Measurements from ENCODE around the gene PPP1R13L. TPM values are rescaled to one million over a fixed set of nuclear protein-coding genes. Genes with fewer than 3 reads are reported as not detected.
A peak's percentile ranks its signal among the peaks of the same experiment; 100 is the strongest.

PPP1R13L gene
- polyA plus RNA-seq, 1 donor from 2014 or later: not detected

- Histone ChIP-seq H3K9me2 (ENCODE audit: insufficient read depth, low read length) (no peaks in the 10 kb centered on the region), H3K4me3 (ENCODE audit: low read length) (no peak overlapping the region), H3K27me3 (ENCODE audit: insufficient read depth, low read depth, low read length) (no peaks in the 10 kb centered on the region), H2AFZ (ENCODE audit: low read depth, low read length) (no peak overlapping the region), H3K4me2 (ENCODE audit: low read length) (no peak overlapping the region), H3K9ac (ENCODE audit: low read length) (no peak overlapping the region), H3K27ac (ENCODE audit: low read length) (no peak overlapping the region), H3K9me3 (ENCODE audit: low read length) (no peaks in the 10 kb centered on the region), H3K79me2 (replicated peaks; ENCODE audit: insufficient read depth, low read length) (no peaks in the 10 kb centered on the region), H4K20me1 (ENCODE audit: insufficient read depth) (no peaks in the 10 kb centered on the region), H3F3A (ENCODE audit: insufficient read depth, low read length, poor library complexity, severe bottlenecking) (no peaks in the 10 kb centered on the region), H3K36me3 (ENCODE audit: insufficient read depth, low read length) (no peaks in the 10 kb centered on the region)
- no peak for TF ChIP-seq EP300 (conservative IDR thresholded peaks at IDR 0.05; ENCODE audit: poor library complexity, severe bottlenecking)
- no peak for TF ChIP-seq SMC3 (conservative IDR thresholded peaks at IDR 0.05; ENCODE audit: poor library complexity)
- TF ChIP-seq TAF1 (IDR thresholded peaks at IDR 0.05; ENCODE audit: low read depth): no peak
- TF ChIP-seq MXI1 (conservative IDR thresholded peaks at IDR 0.05; ENCODE audit: poor library complexity, severe bottlenecking): no peak
- no peak for TF ChIP-seq CTCF (IDR thresholded peaks at IDR 0.05; ENCODE audit: poor library complexity, severe bottlenecking)
- TF ChIP-seq EZH2 (IDR thresholded peaks at IDR 0.05; ENCODE audit: borderline replicate concordance, insufficient read depth, low read length, poor library complexity, severe bottlenecking): no peak
These were observed 28.7 kb downstream of the PPP1R13L start for GRCh38 chr19:45376045-45376724.

GRCh38 chr19:45370410-45371204, 34.3 kb downstream of the PPP1R13L start, which contains the start of gene ERCC2:
Gene ERCC2, minus strand, starts transcription at chr19:45370573. Its CDS starts 33 bp downstream, at chr19:45370540.
- no peaks in the 10 kb centered on the region for H3K36me3 ChIP-seq (ENCODE audit: insufficient read depth, low read length)
- H3K9me3 ChIP-seq (ENCODE audit: low read length): no peaks in the 10 kb centered on the region
- H3K4me2 ChIP-seq (ENCODE audit: low read length): peak within 1 kb of the TSS; percentile 78
- no peaks in the 10 kb centered on the region for H3K27me3 ChIP-seq (ENCODE audit: insufficient read depth, low read depth, low read length)
- H3K4me3 ChIP-seq (ENCODE audit: low read length): peak within 1 kb of the TSS; percentile 97
- H2AFZ ChIP-seq (ENCODE audit: low read depth, low read length): peak within 1 kb of the TSS; percentile 84
- H3K27ac ChIP-seq (ENCODE audit: low read length): peak within 1 kb of the TSS; percentile 92
- TF ChIP-seq REST (IDR thresholded peaks at IDR 0.05; ENCODE audit: borderline replicate concordance): peak; percentile 56
- peak; percentile 88 for TF ChIP-seq TAF1 (IDR thresholded peaks at IDR 0.05; ENCODE audit: low read depth)
- peak; percentile 74 for TF ChIP-seq POLR2AphosphoS5 (IDR thresholded peaks at IDR 0.05)
- TF ChIP-seq EZH2 (IDR thresholded peaks at IDR 0.05; ENCODE audit: borderline replicate concordance, insufficient read depth, low read length, poor library complexity, severe bottlenecking): no peak
- peak; percentile 30 for TF ChIP-seq SMC3 (conservative IDR thresholded peaks at IDR 0.05; ENCODE audit: poor library complexity)
- peak; percentile 5 for TF ChIP-seq MXI1 (conservative IDR thresholded peaks at IDR 0.05; ENCODE audit: poor library complexity, severe bottlenecking)
- no peak for TF ChIP-seq RAD21 (conservative IDR thresholded peaks at IDR 0.05)
- no peak for TF ChIP-seq EP300 (conservative IDR thresholded peaks at IDR 0.05; ENCODE audit: poor library complexity, severe bottlenecking)
- TF ChIP-seq CTCF (IDR thresholded peaks at IDR 0.05; ENCODE audit: poor library complexity, severe bottlenecking): no peak
- H3K79me2 ChIP-seq (replicated peaks; ENCODE audit: insufficient read depth, low read length): peaks cover 8% of the 10 kb centered on the region
- H4K20me1 ChIP-seq (ENCODE audit: insufficient read depth): no peaks in the 10 kb centered on the region
- no peaks in the 10 kb centered on the region for H3K9me2 ChIP-seq (ENCODE audit: insufficient read depth, low read length)
- peak within 1 kb of the TSS; percentile 81 for H3K9ac ChIP-seq (ENCODE audit: low read length)
- no peaks in the 10 kb centered on the region for H3F3A ChIP-seq (ENCODE audit: insufficient read depth, low read length, poor library complexity, severe bottlenecking)
